Naive thymus-derived CD8-positive, alpha-beta T cell (primary cell): Measurements from ENCODE around the gene FAM131C. TPM values are rescaled to one million over a fixed set of nuclear protein-coding genes. Genes with fewer than 3 reads are reported as not detected.
"Not testable (repeated sequence)": the region's sequence is repeated elsewhere in the genome, so short reads cannot be mapped to it uniquely, and the experiment has no call there.

Experiments used
- ATAC-seq, 2 donors: fragments of 150-1000 bp; cut with Tn5 transposase in 1 of 2; sonication (Bioruptor Pico), chemical (Tn5 transposase) in 1 of 2; 1 replicate in 1 of 2; 2 replicates in 1 of 2; pipeline ENCODE4 v1.10.0; 2021; ENCODE audit warnings: mild to moderate bottlenecking in 2 of 2, moderate library complexity in 2 of 2
- POLR2A ChIA-PET: fragments of 350-600 bp; sonication (Branson Sonifier 250); formaldehyde crosslinking; loops from one replicate; lab custom pipeline; 2021; ENCODE audit warnings: antibody characterized with exemption; lab: Charles Lee
- DNase-seq, 10 donors: peaks; one replicate each; pipeline versions ENCODE4 v3.0.0 to v3.0.0-alpha.2; 2020 to 2022
- H3K27ac Mint-ChIP-seq, 10 donors: one replicate each; pipeline ENCODE4 v1.8.0; 2020 to 2022; ENCODE audit warnings: mild to moderate bottlenecking in 10 of 10, mixed read lengths in 10 of 10, moderate library complexity in 4 of 10, inconsistent platforms in 1 of 10
- H3K27me3 Mint-ChIP-seq, 5 donors: one replicate each; pipeline ENCODE4 v1.8.0; 2021 to 2022; ENCODE audit warnings: mixed read lengths in 5 of 5
- H3K36me3 Mint-ChIP-seq, 3 donors: one replicate each; pipeline ENCODE4 v1.8.0; 2020 to 2022; ENCODE audit warnings: mixed read lengths in 3 of 3, mild to moderate bottlenecking in 2 of 3, inconsistent platforms in 1 of 3
- H3K4me1 Mint-ChIP-seq, 4 donors: one replicate each; pipeline ENCODE4 v1.8.0; 2021 to 2022; ENCODE audit warnings: mixed read lengths in 4 of 4
- H3K4me3 Mint-ChIP-seq, 10 donors: one replicate each; pipeline ENCODE4 v1.8.0; 2020 to 2022; ENCODE audit warnings: mild to moderate bottlenecking in 10 of 10, mixed read lengths in 10 of 10, moderate library complexity in 6 of 10, inconsistent platforms in 1 of 10
- H3K9me3 Mint-ChIP-seq, 9 donors: one replicate each; pipeline ENCODE4 v1.8.0; 2020 to 2022; ENCODE audit warnings: mixed read lengths in 9 of 9, mild to moderate bottlenecking in 3 of 9, inconsistent platforms in 1 of 9, moderate library complexity in 1 of 9
- polyA plus RNA-seq, 3 donors: library from polyadenylated mRNA; unstranded; fragments of 300-500 nt; fragmentation: Illumina TruSeq; gene quantifications; one replicate each; pipeline ENCODE4 v1.2.3, GENCODE V29; 2021
- total RNA-seq, 8 experiments: library from RNA in 2 of 8; stranded (reverse) in 2 of 8; gene quantifications; one replicate each; pipeline ENCODE4 v1.2.3 and lab custom pipeline; 2021 to 2026

FAM131C gene
- total and polyA plus RNA-seq, 5 experiments from 2014 or later = not detected

- no peak for DNase-seq
- Mint-ChIP-seq H3K9me3 (peaks cover 0 to 4% (median 0%) of the 10 kb centered on the region in 9 donors), H3K4me3 (no peak overlapping the region), H3K36me3 (no peaks in the 10 kb centered on the region), H3K27ac (no peak overlapping the region), H3K27me3 (peaks cover 0 to 10% (median 4%) of the 10 kb centered on the region in 5 donors), H3K4me1 (peaks cover 0 to 2% (median 0%) of the 10 kb centered on the region in 4 donors)
- ATAC-seq = no peak
- POLR2A ChIA-PET = no interaction called here
Measured at GRCh38 chr1:16115468-16115983, 42.1 kb upstream of the FAM131C start.

GRCh38 chr1:16114527-16115467 lies 41.3 kb upstream of the FAM131C start:
- Mint-ChIP-seq H3K4me3 (no peak overlapping the region), H3K27me3 (peaks cover 0 to 10% (median 7%) of the 10 kb centered on the region in 5 donors), H3K27ac (no peak overlapping the region), H3K36me3 (no peaks in the 10 kb centered on the region), H3K4me1 (peaks cover 0 to 2% (median 0%) of the 10 kb centered on the region in 4 donors), H3K9me3 (peaks cover 0 to 11% (median 0%) of the 10 kb centered on the region in 9 donors)
- DNase-seq (no peak), ATAC-seq (no peak)
- POLR2A ChIA-PET = no interaction called here

DNA sequence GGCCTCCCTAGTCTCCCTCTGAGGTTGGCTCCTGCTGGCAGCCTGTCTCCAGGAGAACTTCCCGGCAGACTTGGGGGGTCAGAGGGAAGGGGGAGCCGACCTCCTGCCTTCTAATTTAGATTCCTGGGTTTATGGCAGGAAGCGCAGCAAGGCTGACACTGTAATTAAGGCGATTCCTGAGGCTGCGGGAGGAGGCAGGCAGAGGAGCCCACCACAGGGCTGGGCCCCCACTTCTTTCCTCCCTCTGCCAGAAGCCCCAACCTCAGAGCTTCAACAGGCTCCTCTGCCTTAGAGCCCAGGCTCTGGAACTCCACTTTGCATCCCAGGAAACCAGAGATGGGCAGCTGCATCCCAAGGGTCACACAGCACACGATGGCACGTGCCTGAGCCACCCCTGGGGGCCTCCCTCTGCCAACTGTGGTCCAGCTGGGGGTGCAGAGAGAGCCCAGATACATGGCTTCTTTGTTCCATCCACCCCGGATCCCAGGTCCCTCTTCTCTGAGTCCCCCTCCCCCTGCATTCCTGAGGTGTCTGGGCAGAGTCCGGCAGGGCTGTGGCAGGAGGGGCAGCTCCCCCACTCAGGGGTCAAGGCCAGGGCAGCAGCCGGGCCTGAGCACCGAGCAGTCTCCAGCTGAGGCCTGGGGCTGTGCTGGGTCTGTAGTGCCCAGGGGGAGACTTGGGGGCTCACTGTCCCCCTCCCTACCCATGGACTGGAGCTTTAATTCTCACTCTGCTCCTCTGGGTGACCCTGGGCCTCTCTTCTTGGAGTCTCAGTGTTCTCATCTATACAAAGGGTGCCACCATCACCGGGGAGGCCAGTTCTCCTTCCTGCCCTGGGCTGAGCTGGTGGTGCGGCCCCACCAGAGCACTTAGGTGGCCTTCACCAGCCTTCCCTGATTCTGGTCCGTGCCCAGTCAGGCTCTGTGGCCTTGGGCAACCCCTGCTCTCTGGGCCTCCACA lies 39.4 kb upstream of the FAM131C start:
- ATAC-seq = no peak
- peaks cover 0 to 2% (median 0%) of the 10 kb centered on the region in 4 donors for H3K4me1 Mint-ChIP-seq
- no peak for DNase-seq
- peak overlapping the region in 1 of 10 donors; percentile 44 for H3K27ac Mint-ChIP-seq
- no peak overlapping the region for H3K4me3 Mint-ChIP-seq
- peaks cover 0 to 22% (median 6%) of the 10 kb centered on the region in 9 donors for H3K9me3 Mint-ChIP-seq
- peaks cover 2 to 12% (median 7%) of the 10 kb centered on the region in 5 donors for H3K27me3 Mint-ChIP-seq
- POLR2A ChIA-PET = no interaction called here
- H3K36me3 Mint-ChIP-seq = peaks cover 0 to 9% (median 7%) of the 10 kb centered on the region in 3 donors

- Mint-ChIP-seq H3K27ac (peak overlapping the region in 2 of 10 donors; percentile 4 to 72), H3K4me3 (no peak overlapping the region)
- no peak for DNase-seq
Measured at GRCh38 chr1:16111771-16112595, 38.5 kb upstream of the FAM131C start.

DNA sequence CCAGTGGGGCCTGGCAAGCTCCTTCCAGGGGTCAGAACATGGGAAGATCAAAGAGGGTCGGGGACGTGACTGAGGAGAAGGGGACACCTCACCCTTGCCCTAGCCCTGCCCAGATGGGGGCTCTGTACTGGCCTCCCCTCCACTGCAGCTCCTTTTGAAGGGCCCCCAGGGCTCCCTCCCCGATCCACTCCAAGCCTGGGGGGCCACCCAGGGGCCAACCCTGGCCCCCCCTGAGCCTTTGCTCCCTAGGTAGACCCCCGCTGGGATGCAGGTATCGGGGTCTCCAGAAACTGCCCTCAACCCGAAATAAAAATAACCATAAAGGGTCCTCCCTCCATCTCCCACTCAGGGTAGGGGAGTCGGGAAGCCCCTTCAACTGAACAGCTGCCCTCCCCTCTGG lies 37.4 kb upstream of the FAM131C start:
- ATAC-seq = no peak
- no peak for DNase-seq
- no peak overlapping the region for H3K4me3 Mint-ChIP-seq
- H3K36me3 Mint-ChIP-seq = peaks cover 0 to 17% (median 14%) of the 10 kb centered on the region in 3 donors
- peaks cover 0 to 36% (median 9%) of the 10 kb centered on the region in 9 donors for H3K9me3 Mint-ChIP-seq
- POLR2A ChIA-PET = no interaction called here
- H3K27ac Mint-ChIP-seq = no peak overlapping the region
- H3K4me1 Mint-ChIP-seq = no peaks in the 10 kb centered on the region
- peaks cover 7 to 11% (median 10%) of the 10 kb centered on the region in 5 donors for H3K27me3 Mint-ChIP-seq

More at GRCh38 chr1:16111771-16112595, 38.5 kb upstream of the FAM131C start:
- POLR2A ChIA-PET = no interaction called here
- H3K27me3 Mint-ChIP-seq = peaks cover 3 to 12% (median 7%) of the 10 kb centered on the region in 5 donors
- H3K9me3 Mint-ChIP-seq = peaks cover 0 to 31% (median 9%) of the 10 kb centered on the region in 9 donors
- peaks cover 0 to 15% (median 14%) of the 10 kb centered on the region in 3 donors for H3K36me3 Mint-ChIP-seq
- ATAC-seq = no peak
- no peaks in the 10 kb centered on the region for H3K4me1 Mint-ChIP-seq

DNA sequence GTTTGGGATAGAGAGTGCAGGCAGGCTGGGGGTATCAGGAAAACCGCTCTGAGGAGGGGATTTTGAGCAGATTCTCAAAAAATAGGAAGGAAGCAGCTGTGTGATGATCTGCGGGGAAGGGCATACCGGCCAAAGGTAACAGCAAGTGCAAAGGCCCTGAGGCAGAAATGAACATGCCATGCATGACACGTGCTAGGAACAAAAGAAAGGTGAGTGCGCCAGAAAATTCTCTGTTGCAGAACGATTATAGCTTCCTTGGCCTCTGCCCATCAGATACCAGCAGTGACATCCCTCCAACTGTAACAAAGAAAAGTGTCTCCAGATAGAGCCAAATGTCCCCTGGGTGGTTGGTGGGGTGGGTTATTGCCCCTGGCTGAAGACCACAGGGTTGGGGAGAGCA lies 37.0 kb upstream of the FAM131C start:
- no peak overlapping the region for H3K4me3 Mint-ChIP-seq
- peaks cover 0 to 17% (median 14%) of the 10 kb centered on the region in 3 donors for H3K36me3 Mint-ChIP-seq
- H3K27me3 Mint-ChIP-seq = peaks cover 7 to 12% (median 10%) of the 10 kb centered on the region in 5 donors
- peaks cover 0 to 37% (median 9%) of the 10 kb centered on the region in 9 donors for H3K9me3 Mint-ChIP-seq
- ATAC-seq (no peak), DNase-seq (no peak)
- POLR2A ChIA-PET = no interaction called here
- H3K4me1 Mint-ChIP-seq = no peaks in the 10 kb centered on the region
- H3K27ac Mint-ChIP-seq = no peak overlapping the region

DNA sequence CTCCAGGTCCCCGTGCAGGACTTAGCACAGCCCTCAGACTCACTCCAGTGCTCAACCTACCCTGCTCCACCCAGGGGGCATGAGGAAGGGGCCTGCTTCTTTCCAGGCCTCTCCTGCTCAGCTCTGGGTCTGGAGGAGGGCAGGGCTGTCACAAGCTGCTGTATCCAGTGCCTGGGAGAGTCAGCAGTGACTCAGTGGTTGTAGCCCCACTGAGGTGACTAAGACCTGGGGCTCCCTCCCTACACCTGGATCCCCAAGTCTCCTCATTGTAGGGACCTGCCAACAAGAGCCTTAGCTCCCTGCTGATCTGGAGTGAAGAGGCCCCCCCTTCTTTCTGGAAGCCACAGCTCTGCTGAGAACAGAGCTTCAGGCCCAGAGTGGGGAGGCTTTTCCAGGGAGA lies 36.1 kb upstream of the FAM131C start:
- Mint-ChIP-seq H3K27me3 (peaks cover 7 to 12% (median 10%) of the 10 kb centered on the region in 5 donors), H3K9me3 (peaks cover 0 to 37% (median 9%) of the 10 kb centered on the region in 9 donors), H3K27ac (no peak overlapping the region), H3K36me3 (peaks cover 0 to 17% (median 14%) of the 10 kb centered on the region in 3 donors), H3K4me1 (no peaks in the 10 kb centered on the region), H3K4me3 (no peak overlapping the region)
- ATAC-seq (no peak), DNase-seq (no peak)
- POLR2A ChIA-PET = no interaction called here

DNA sequence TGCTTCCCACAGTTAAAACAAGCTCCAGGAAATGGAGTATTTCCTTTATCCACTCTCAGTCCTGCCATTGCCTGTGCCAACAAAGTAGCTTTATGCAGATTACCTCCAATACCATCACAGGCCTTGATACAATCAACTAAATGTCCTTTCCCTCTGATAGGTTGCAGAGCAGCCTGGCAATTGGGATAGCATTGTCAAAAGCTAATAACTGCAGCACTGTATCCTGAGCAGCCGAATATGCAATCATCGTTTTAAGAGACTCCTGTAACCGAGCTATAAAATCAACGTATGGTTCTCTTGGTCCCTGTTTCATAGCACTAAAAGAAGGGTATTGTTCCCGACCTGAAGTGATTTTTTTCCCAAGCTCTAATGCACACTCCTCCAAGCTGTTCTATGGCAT lies 33.6 kb upstream of the FAM131C start:
- DNase-seq, ATAC-seq, H3K4me1 Mint-ChIP-seq, H3K27ac Mint-ChIP-seq, H3K4me3 Mint-ChIP-seq, POLR2A ChIA-PET: not testable (repeated sequence)
- H3K27me3 Mint-ChIP-seq = peaks cover 8 to 13% (median 10%) of the 10 kb centered on the region in 5 donors
- H3K9me3 Mint-ChIP-seq = peaks cover 0 to 52% (median 12%) of the 10 kb centered on the region in 9 donors
- H3K36me3 Mint-ChIP-seq = peaks cover 0 to 17% (median 14%) of the 10 kb centered on the region in 3 donors

DNA sequence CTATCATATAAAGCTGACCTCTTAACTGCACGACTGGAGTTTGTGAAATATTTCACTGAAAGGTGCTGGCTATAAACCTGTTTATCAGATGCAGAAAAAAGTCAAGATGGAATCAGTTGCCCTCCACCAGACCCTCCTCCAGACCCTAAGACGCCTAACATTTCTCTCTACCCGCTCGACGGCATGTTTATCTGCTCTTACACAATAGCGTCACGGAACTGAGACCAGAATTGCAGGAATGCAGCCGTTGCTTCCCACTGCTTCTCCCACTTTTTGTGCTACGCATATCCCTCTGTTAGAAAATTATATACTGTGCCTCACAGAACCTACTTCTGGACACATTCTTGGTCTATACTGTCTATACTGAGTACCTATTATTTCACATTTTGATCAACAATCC lies 28.2 kb upstream of the FAM131C start:
- DNase-seq (no peak), ATAC-seq (no peak)
- POLR2A ChIA-PET = no interaction called here
- no peak overlapping the region for H3K4me3 Mint-ChIP-seq
- no peaks in the 10 kb centered on the region for H3K4me1 Mint-ChIP-seq
- no peak overlapping the region for H3K27ac Mint-ChIP-seq
- peaks cover 0 to 15% (median 4%) of the 10 kb centered on the region in 5 donors for H3K27me3 Mint-ChIP-seq
- H3K36me3 Mint-ChIP-seq = no peaks in the 10 kb centered on the region
- peaks cover 0 to 26% (median 4%) of the 10 kb centered on the region in 9 donors for H3K9me3 Mint-ChIP-seq

GRCh38 chr1:16099412-16099811 lies 26.0 kb upstream of the FAM131C start:
- no peaks in the 10 kb centered on the region for H3K36me3 Mint-ChIP-seq
- H3K4me3 Mint-ChIP-seq = no peak overlapping the region
- no peaks in the 10 kb centered on the region for H3K4me1 Mint-ChIP-seq
- no peak overlapping the region for H3K27ac Mint-ChIP-seq
- H3K9me3 Mint-ChIP-seq = peaks cover 0 to 19% (median 4%) of the 10 kb centered on the region in 9 donors
- peaks cover 3 to 17% (median 12%) of the 10 kb centered on the region in 5 donors for H3K27me3 Mint-ChIP-seq
- ATAC-seq (no peak), DNase-seq (no peak)
- POLR2A ChIA-PET = no interaction called here

GRCh38 chr1:16095447-16095846 lies 22.0 kb upstream of the FAM131C start:
- Mint-ChIP-seq H3K36me3 (no peaks in the 10 kb centered on the region), H3K27me3 (peaks cover 3 to 17% (median 8%) of the 10 kb centered on the region in 5 donors), H3K27ac (peak overlapping the region in 1 of 10 donors; percentile 45), H3K4me1 (no peaks in the 10 kb centered on the region), H3K9me3 (peaks cover 0 to 4% (median 0%) of the 10 kb centered on the region in 9 donors), H3K4me3 (no peak overlapping the region)
- DNase-seq (no peak), ATAC-seq (no peak)
- POLR2A ChIA-PET = no interaction called here
